PC-3 (cell line): Measurements from ENCODE around the gene KRTAP20-2.

Source experiments
- CTCF ChIP-seq: fragments of 300-600 bp; sonication (generic); conservative IDR thresholded peaks from 2 replicates; pipeline ENCODE4 v1.5.1; 2017; ENCODE audit warnings: antibody characterized with exemption, low read depth, mild to moderate bottlenecking, low read length
- EZH2phosphoT487 ChIP-seq: fragments of 300-600 bp; sonication (generic); IDR thresholded peaks from 2 replicates; pipeline ENCODE4 v1.6.1; 2018; ENCODE audit warnings: mild to moderate bottlenecking, antibody characterized with exemption, low read length, borderline replicate concordance

GRCh38 chr21:30590297-30590696 lies 44.7 kb upstream of the KRTAP20-2 start, which contains the start of gene KRTAP22-2:
- TF ChIP-seq CTCF, result no peak
- TF ChIP-seq EZH2phosphoT487, result no peak
